Ectodermal cell (in vitro differentiated cells): ENCODE data around the gene FEN1.

Source experiments
- H3K27ac ChIP-seq: 2 replicates; pipeline ENCODE4 v1.7.0; 2013; ENCODE audit warnings: mild to moderate bottlenecking, low read depth, low read length; ENCODE audit not compliant: insufficient read depth, poor library complexity, severe bottlenecking
- H3K27me3 ChIP-seq: 2 replicates; pipeline ENCODE4 v1.7.0; 2013; ENCODE audit warnings: mild to moderate bottlenecking, low read length; ENCODE audit not compliant: insufficient read depth, control insufficient read depth, poor library complexity, severe bottlenecking
- H3K36me3 ChIP-seq: one replicate; pipeline ENCODE4 v1.7.0; 2013; ENCODE audit warnings: low read length; ENCODE audit not compliant: control insufficient read depth, insufficient read depth
- H3K4me1 ChIP-seq: one replicate; pipeline ENCODE4 v1.7.0; 2013; ENCODE audit warnings: low read length; ENCODE audit not compliant: control insufficient read depth, insufficient read depth
- H3K4me3 ChIP-seq: 2 replicates; pipeline ENCODE4 v1.7.0; 2013; ENCODE audit warnings: low read depth, low read length, control low read depth; ENCODE audit not compliant: insufficient read depth
- H3K9me3 ChIP-seq: 2 replicates; pipeline ENCODE4 v1.7.0; 2013; ENCODE audit warnings: mild to moderate bottlenecking, low read length, moderate library complexity; ENCODE audit not compliant: control insufficient read depth
- WGBS, 2 experiments: methylation state at CpG; one replicate each; pipeline ENCODE4 v1.1.7; 2013; ENCODE audit warnings: missing lambda C conversion rate in 2 of 2; 5-methylcytosine and 5-hydroxymethylcytosine counted together

The FEN1 gene

GRCh38 chr11:61782841-61783240 lies 9.9 kb upstream of the FEN1 start:
- Histone ChIP-seq H3K4me1 (no peaks in the 10 kb centered on the region), H3K36me3 (peaks cover 26% of the 10 kb centered on the region), H3K9me3 (no peaks in the 10 kb centered on the region), H3K27ac (no peak overlapping the region), H3K4me3 (no peak overlapping the region), H3K27me3 (no peaks in the 10 kb centered on the region)
- WGBS, 2 experiments: 92 to 94% methylated on average over 11 of the region's 11 CpGs

- H3K9me3 ChIP-seq: no peaks in the 10 kb centered on the region
- H3K27me3 ChIP-seq: no peaks in the 10 kb centered on the region
- H3K27ac ChIP-seq: no peak overlapping the region
- H3K36me3 ChIP-seq: peaks cover 35% of the 10 kb centered on the region
- no peaks in the 10 kb centered on the region for H3K4me1 ChIP-seq
- H3K4me3 ChIP-seq: no peak overlapping the region
- 83% methylated on average over 13 of the region's 13 CpGs for WGBS, 2 experiments
These were observed 8.8 kb upstream of the FEN1 start for GRCh38 chr11:61783717-61784505.

GRCh38 chr11:61784506-61784805 lies 8.3 kb upstream of the FEN1 start:
- Histone ChIP-seq H3K4me3 (no peak overlapping the region), H3K27ac (no peak overlapping the region), H3K4me1 (no peaks in the 10 kb centered on the region), H3K27me3 (no peaks in the 10 kb centered on the region), H3K36me3 (peaks cover 40% of the 10 kb centered on the region), H3K9me3 (no peaks in the 10 kb centered on the region)
- 92 to 93% methylated on average over 7 of the region's 7 CpGs for WGBS, 2 experiments

GRCh38 chr11:61785837-61786402 lies 6.8 kb upstream of the FEN1 start:
- Histone ChIP-seq H3K4me3 (no peak overlapping the region), H3K4me1 (no peaks in the 10 kb centered on the region), H3K36me3 (peaks cover 51% of the 10 kb centered on the region), H3K9me3 (no peaks in the 10 kb centered on the region), H3K27me3 (no peaks in the 10 kb centered on the region), H3K27ac (no peak overlapping the region)
- 94 to 95% methylated on average over 11 of the region's 11 CpGs for WGBS, 2 experiments

GRCh38 chr11:61787928-61788491 lies 4.7 kb upstream of the FEN1 start:
- H3K4me3 ChIP-seq: no peak overlapping the region
- H3K36me3 ChIP-seq: peaks cover 51% of the 10 kb centered on the region
- WGBS, 2 experiments: 67 to 73% methylated on average over 6 to 9 of the region's 9 CpGs
- H3K27me3 ChIP-seq: no peaks in the 10 kb centered on the region
- H3K4me1 ChIP-seq: peaks cover 9% of the 10 kb centered on the region
- no peak overlapping the region for H3K27ac ChIP-seq
- no peaks in the 10 kb centered on the region for H3K9me3 ChIP-seq

- Histone ChIP-seq H3K9me3 (no peaks in the 10 kb centered on the region), H3K4me3 (peak overlapping the region; percentile 99), H3K4me1 (peaks cover 9% of the 10 kb centered on the region), H3K27ac (peak overlapping the region; percentile 98), H3K27me3 (no peaks in the 10 kb centered on the region), H3K36me3 (peaks cover 45% of the 10 kb centered on the region)
- WGBS, 2 experiments: 12 to 14% methylated on average over 14 of the region's 14 CpGs
These were observed 888 bp upstream of the FEN1 start for GRCh38 chr11:61791737-61792309.

- peaks cover 36% of the 10 kb centered on the region for H3K36me3 ChIP-seq
These were observed 545 bp downstream of the FEN1 start for GRCh38 chr11:61793083-61793828.

GRCh38 chr11:61793829-61794204 lies 1.1 kb downstream of the FEN1 start:
- peaks cover 32% of the 10 kb centered on the region for H3K36me3 ChIP-seq

More at GRCh38 chr11:61793083-61793828, 545 bp downstream of the FEN1 start:
- WGBS, 2 experiments: 7 to 8% methylated on average over 29 of the region's 29 CpGs
- no peaks in the 10 kb centered on the region for H3K9me3 ChIP-seq
- H3K4me1 ChIP-seq: peaks cover 9% of the 10 kb centered on the region
- no peaks in the 10 kb centered on the region for H3K27me3 ChIP-seq
- H3K4me3 ChIP-seq: peak overlapping the region; percentile 99
- peak overlapping the region; percentile 98 for H3K27ac ChIP-seq

GRCh38 chr11:61794579-61794978 lies 1.9 kb downstream of the FEN1 start:
- Histone ChIP-seq H3K27me3 (no peaks in the 10 kb centered on the region), H3K36me3 (peaks cover 24% of the 10 kb centered on the region), H3K4me1 (peaks cover 9% of the 10 kb centered on the region), H3K27ac (no peak overlapping the region), H3K4me3 (no peak overlapping the region), H3K9me3 (no peaks in the 10 kb centered on the region)
- WGBS, 2 experiments: 96 to 98% methylated on average over 4 of the region's 4 CpGs

More at GRCh38 chr11:61793829-61794204, 1.1 kb downstream of the FEN1 start:
- Histone ChIP-seq H3K4me3 (peak overlapping the region; percentile 99), H3K27me3 (no peaks in the 10 kb centered on the region), H3K4me1 (peaks cover 9% of the 10 kb centered on the region), H3K27ac (no peak overlapping the region), H3K9me3 (no peaks in the 10 kb centered on the region)
- WGBS, 2 experiments: 86 to 87% methylated on average over 3 of the region's 3 CpGs

- H3K9me3 ChIP-seq: no peaks in the 10 kb centered on the region
- WGBS, 2 experiments: 95 to 97% methylated on average over 12 of the region's 12 CpGs
- H3K36me3 ChIP-seq: peaks cover 18% of the 10 kb centered on the region
- no peak overlapping the region for H3K27ac ChIP-seq
- H3K4me1 ChIP-seq: peaks cover 9% of the 10 kb centered on the region
- H3K27me3 ChIP-seq: no peaks in the 10 kb centered on the region
- H3K4me3 ChIP-seq: no peak overlapping the region
These were observed 2.7 kb downstream of the FEN1 start for GRCh38 chr11:61795459-61795858.
